Thoracic aorta (tissue), 2 donors: ENCODE data around the gene TBL3. TPM values are rescaled to one million over a fixed set of nuclear protein-coding genes. Genes with fewer than 3 reads are reported as not detected.
A peak's percentile ranks its signal among the peaks of the same experiment; 100 is the strongest.
"Not testable (repeated sequence)": the region's sequence is repeated elsewhere in the genome, so short reads cannot be mapped to it uniquely, and the experiment has no call there.

Experiments
- ATAC-seq: fragments of 150-250 bp; one replicate; pipeline ENCODE4 v1.8.0; 2017; ENCODE audit warnings: low read depth; ENCODE audit not compliant: insufficient number of reproducible peaks, low FRiP score
- DNase-seq: peaks from one replicate; pipeline ENCODE4 v3.0.0-alpha.2; 2020; ENCODE audit warnings: low spot score
- H3K27ac ChIP-seq, 2 donors: fragments of 200-600 bp; sonication (generic); 1 replicate in 1 of 2; 2 replicates in 1 of 2; pipeline ENCODE4 v1.5.1; 2016; ENCODE audit warnings: mild to moderate bottlenecking in 2 of 2, moderate library complexity in 2 of 2
- H3K27me3 ChIP-seq: fragments of 200-600 bp; sonication (generic); replicated peaks from 2 replicates; pipeline ENCODE4 v1.6.0; 2016; ENCODE audit warnings: mild to moderate bottlenecking; ENCODE audit not compliant: insufficient read depth
- H3K36me3 ChIP-seq: fragments of 200-600 bp; sonication (generic); one replicate; pipeline ENCODE4 v1.5.1; 2016
- H3K4me1 ChIP-seq, 2 donors: fragments of 200-600 bp; sonication (generic); 1 replicate in 1 of 2; 2 replicates in 1 of 2; pipeline versions ENCODE4 v1.5.1 to v1.6.0; 2016; ENCODE audit warnings: low read depth in 2 of 2, mild to moderate bottlenecking in 1 of 2; ENCODE audit not compliant: control insufficient read depth in 1 of 2
- H3K4me3 ChIP-seq: fragments of 200-600 bp; sonication (generic); 2 replicates; pipeline ENCODE4 v1.5.1; 2016; ENCODE audit warnings: mild to moderate bottlenecking
- H3K9me3 ChIP-seq: fragments of 200-600 bp; sonication (generic); 2 replicates; pipeline ENCODE4 v1.5.1; 2016
- CTCF ChIP-seq: fragments of 200-600 bp; sonication (generic); IDR thresholded peaks from one replicate; pipeline ENCODE4 v1.5.1; 2019; ENCODE audit warnings: antibody characterized with exemption
- total RNA-seq, 2 donors: library from RNA; depleted of rRNA; stranded (reverse); fragments of >200 nt; gene quantifications; one replicate each; pipeline versions ENCODE4 v1.1.0 to v1.2.3, GENCODE V29; 2016

The TBL3 gene
- total RNA-seq, 2 donors from 2014 or later, result 22.2 to 44.8 TPM

DNA sequence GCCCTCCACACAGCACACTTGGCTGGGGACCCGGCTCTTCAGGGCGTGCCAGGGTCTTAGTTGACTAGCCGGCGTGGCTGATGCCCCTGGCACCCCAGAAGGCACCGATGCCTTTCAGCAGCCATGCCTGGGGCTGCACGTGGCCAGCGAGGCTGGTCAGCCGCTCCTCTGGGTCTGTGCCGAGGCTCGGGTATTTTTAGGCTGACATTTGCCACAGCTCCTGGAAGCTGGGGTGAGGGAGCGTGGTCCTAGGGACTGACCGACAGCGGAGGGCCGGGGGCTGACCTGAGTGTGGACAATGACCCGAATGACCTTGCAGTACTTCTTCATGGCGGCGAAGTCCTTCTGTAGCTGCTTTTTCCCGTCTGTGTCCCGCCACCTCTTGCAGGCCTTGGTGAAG, 21.3 kb upstream of the TBL3 start:
- H3K36me3 ChIP-seq, result no peaks in the 10 kb centered on the region
- no peaks in the 10 kb centered on the region for H3K27me3 ChIP-seq
- no peak for DNase-seq
- TF ChIP-seq CTCF, result no peak
- no peaks in the 10 kb centered on the region for H3K9me3 ChIP-seq
- H3K4me1 ChIP-seq, result no peaks in the 10 kb centered on the region
- no peak for ATAC-seq
- no peak overlapping the region for H3K4me3 ChIP-seq
- H3K27ac ChIP-seq, result no peak overlapping the region

DNA sequence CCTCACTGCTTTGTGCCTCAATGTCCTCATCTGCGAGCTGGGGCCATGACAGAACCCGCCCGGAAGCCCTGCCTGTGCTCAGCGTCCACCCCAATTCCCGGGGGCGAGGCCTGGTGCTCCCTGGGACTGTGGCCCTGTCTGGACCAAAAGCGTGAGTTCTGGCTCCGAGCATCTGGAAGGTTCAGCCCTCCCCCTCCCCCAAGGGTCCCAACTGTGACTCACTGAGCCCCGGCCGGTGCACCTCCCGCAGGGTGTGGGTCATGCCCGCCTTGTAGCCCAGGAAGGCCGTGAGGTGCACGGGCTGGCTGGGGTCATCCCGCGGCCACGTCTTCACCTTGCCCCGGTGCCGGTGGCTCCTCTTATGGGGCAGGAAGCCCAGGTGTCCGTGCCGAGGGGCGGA, 18.1 kb upstream of the TBL3 start:
- H3K4me1 ChIP-seq, result peaks cover 0 to under 1% of the 10 kb centered on the region in 2 donors
- no peak for TF ChIP-seq CTCF
- no peaks in the 10 kb centered on the region for H3K9me3 ChIP-seq
- no peaks in the 10 kb centered on the region for H3K27me3 ChIP-seq
- no peaks in the 10 kb centered on the region for H3K36me3 ChIP-seq
- no peak overlapping the region for H3K27ac ChIP-seq
- H3K4me3 ChIP-seq, result no peak overlapping the region
- ATAC-seq, result no peak
- DNase-seq, result no peak

DNA sequence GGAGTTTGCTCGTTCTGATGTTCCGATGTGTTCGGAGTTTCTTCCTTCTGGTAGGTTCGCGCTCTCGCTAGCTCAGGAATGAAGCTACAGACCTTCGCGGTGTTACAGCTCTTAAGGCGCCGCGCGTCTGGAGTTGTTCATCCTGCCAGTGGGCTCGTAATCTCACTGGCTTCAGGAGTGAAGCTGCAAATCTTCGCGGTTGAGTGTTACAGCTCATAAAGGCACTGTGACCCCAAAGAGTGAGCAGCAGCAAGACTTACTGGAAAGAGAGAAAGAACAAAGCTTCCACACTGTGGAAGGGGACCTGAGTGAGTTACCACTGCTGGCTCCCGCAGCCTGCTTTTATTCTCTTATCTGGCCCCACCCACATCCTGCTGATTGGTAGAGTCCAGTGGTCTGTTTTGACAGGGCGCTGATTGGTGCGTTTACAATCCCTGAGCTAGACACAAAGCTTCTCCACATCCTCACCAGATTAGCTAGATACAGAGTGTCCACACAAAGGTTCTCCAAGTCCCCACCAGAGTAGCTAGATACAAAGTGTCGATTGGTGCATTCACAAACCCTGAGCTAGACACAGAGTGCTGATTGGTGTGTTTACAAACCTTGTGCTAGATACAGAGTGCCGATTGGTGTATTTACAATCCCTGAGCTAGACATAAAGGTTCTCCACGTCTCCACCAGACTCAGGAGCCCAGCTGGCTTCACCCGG, 14.3 kb upstream of the TBL3 start:
- Histone ChIP-seq H3K4me1 (peaks cover 6 to 19% of the 10 kb centered on the region in 2 donors), H3K36me3 (peaks cover 13% of the 10 kb centered on the region)
- ATAC-seq, H3K27ac ChIP-seq, DNase-seq, H3K4me3 ChIP-seq, H3K9me3 ChIP-seq, H3K27me3 ChIP-seq: not testable (repeated sequence)

GRCh38 chr16:1958143-1958491, 13.7 kb upstream of the TBL3 start:
- Histone ChIP-seq H3K36me3 (peaks cover 18% of the 10 kb centered on the region), H3K4me1 (peaks cover 6 to 19% of the 10 kb centered on the region in 2 donors)
- H3K9me3 ChIP-seq, ATAC-seq, DNase-seq, H3K27me3 ChIP-seq, H3K27ac ChIP-seq, H3K4me3 ChIP-seq: not testable (repeated sequence)

- DNase-seq, result no peak
- no peaks in the 10 kb centered on the region for H3K9me3 ChIP-seq
These were observed 13.1 kb upstream of the TBL3 start for GRCh38 chr16:1958715-1959268.

More at GRCh38 chr16:1958715-1959268, 13.1 kb upstream of the TBL3 start:
- Histone ChIP-seq H3K36me3 (peaks cover 18% of the 10 kb centered on the region), H3K4me3 (peak overlapping the region; percentile 86), H3K4me1 (peaks cover 6 to 19% of the 10 kb centered on the region in 2 donors), H3K27ac (peak overlapping the region; percentile 58 to 75), H3K27me3 (no peaks in the 10 kb centered on the region)
- ATAC-seq, result peak; percentile 2
- no peak for TF ChIP-seq CTCF
